NCI-H1048 (cell line): ENCODE measurements around the gene CEMIP.

Experiments used
- DNase-seq: peaks from one replicate; lab custom pipeline; 2025; lab: John Stamatoyannopoulos, UW

CEMIP gene

GRCh38 chr15:80929689-80930088, 150.5 kb downstream of the CEMIP start:
- DNase-seq: no peak

- no peak for DNase-seq
Measured at GRCh38 chr15:80931191-80931590, 152.0 kb downstream of the CEMIP start.

GRCh38 chr15:80931721-80932512, 152.7 kb downstream of the CEMIP start:
- no peak for DNase-seq

GRCh38 chr15:80932513-80932815, 153.3 kb downstream of the CEMIP start:
- DNase-seq: no peak

GRCh38 chr15:80932989-80933388, 153.8 kb downstream of the CEMIP start:
- no peak for DNase-seq

- DNase-seq: no peak
Measured at GRCh38 chr15:80934761-80935221, 155.6 kb downstream of the CEMIP start.

GRCh38 chr15:80936288-80937078, 157.3 kb downstream of the CEMIP start:
- no peak for DNase-seq

GRCh38 chr15:80937718-80938117, 158.5 kb downstream of the CEMIP start:
- DNase-seq: no peak

GRCh38 chr15:80939216-80939615, 160.0 kb downstream of the CEMIP start:
- DNase-seq: no peak

GRCh38 chr15:80940331-80940730, 161.2 kb downstream of the CEMIP start:
- no peak for DNase-seq

GRCh38 chr15:80940851-80941250, 161.7 kb downstream of the CEMIP start:
- DNase-seq: no peak

- no peak for DNase-seq
Measured at GRCh38 chr15:80942266-80942665, 163.1 kb downstream of the CEMIP start.

- no peak for DNase-seq
Measured at GRCh38 chr15:80942746-80943565, 163.8 kb downstream of the CEMIP start.

GRCh38 chr15:80944818-80945217, 165.6 kb downstream of the CEMIP start:
- no peak for DNase-seq

GRCh38 chr15:80945605-80946004, 166.4 kb downstream of the CEMIP start:
- no peak for DNase-seq

GRCh38 chr15:80946576-80946975, 167.4 kb downstream of the CEMIP start:
- DNase-seq: no peak

GRCh38 chr15:80948651-80949292, 169.6 kb downstream of the CEMIP start:
- DNase-seq: no peak

- no peak for DNase-seq
Measured at GRCh38 chr15:80949756-80950155, 170.6 kb downstream of the CEMIP start.

GRCh38 chr15:80950291-80951078, 171.3 kb downstream of the CEMIP start:
- DNase-seq: no peak

- DNase-seq: no peak
Measured at GRCh38 chr15:80951941-80952340, 172.8 kb downstream of the CEMIP start.
